Vagina (tissue), 2 donors: Measurements from ENCODE around the gene SERPINA4.

Experiments
- POLR2AphosphoS5 ChIP-seq, 2 donors: sonication (generic); formaldehyde crosslinking; IDR thresholded peaks; one replicate each; pipeline ENCODE4 v1.9.0; 2017; ENCODE audit warnings: antibody characterized with exemption in 2 of 2, mild to moderate bottlenecking in 2 of 2, low read depth in 1 of 2; ENCODE audit not compliant: insufficient read depth in 1 of 2
- TF ChIP-seq, protein P1 (sequence below), 3 experiments: fragments of 450-650 bp in 2 of 3; fragments of 200-600 bp in 1 of 3; sonication (generic) in 1 of 3; IDR thresholded peaks; one replicate each; pipeline ENCODE4 v1.5.1; 2017 to 2019; ENCODE audit warnings: antibody characterized with exemption in 3 of 3, mild to moderate bottlenecking in 2 of 3, moderate library complexity in 2 of 3

DNA sequence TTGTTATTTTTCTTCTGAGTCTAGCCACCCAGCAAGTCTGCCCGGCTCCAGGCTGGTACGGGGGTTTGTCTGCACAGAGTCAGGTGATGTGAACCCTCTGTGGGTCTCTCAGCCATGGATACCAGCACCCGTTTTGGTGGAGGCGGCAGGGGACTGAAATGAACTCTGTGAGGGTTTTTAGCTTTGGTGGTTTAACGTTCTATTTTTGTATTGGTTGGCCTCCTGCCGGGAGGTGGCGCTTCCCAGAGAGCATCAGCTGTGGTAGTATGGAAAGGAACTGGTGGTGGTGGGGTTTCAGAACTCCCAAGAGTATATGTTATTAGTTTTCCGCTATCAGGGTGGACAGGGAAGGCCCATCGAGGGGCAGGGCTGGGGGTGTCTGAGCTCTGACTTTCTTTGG, 5.3 kb upstream of the SERPINA4 start:
- TF ChIP-seq POLR2AphosphoS5 (IDR thresholded peaks at IDR 0.05; ENCODE audit: insufficient read depth in 1 of 2, low read depth in 1 of 2): no peak
- TF ChIP-seq, protein P1, sequence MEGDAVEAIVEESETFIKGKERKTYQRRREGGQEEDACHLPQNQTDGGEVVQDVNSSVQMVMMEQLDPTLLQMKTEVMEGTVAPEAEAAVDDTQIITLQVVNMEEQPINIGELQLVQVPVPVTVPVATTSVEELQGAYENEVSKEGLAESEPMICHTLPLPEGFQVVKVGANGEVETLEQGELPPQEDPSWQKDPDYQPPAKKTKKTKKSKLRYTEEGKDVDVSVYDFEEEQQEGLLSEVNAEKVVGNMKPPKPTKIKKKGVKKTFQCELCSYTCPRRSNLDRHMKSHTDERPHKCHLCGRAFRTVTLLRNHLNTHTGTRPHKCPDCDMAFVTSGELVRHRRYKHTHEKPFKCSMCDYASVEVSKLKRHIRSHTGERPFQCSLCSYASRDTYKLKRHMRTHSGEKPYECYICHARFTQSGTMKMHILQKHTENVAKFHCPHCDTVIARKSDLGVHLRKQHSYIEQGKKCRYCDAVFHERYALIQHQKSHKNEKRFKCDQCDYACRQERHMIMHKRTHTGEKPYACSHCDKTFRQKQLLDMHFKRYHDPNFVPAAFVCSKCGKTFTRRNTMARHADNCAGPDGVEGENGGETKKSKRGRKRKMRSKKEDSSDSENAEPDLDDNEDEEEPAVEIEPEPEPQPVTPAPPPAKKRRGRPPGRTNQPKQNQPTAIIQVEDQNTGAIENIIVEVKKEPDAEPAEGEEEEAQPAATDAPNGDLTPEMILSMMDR (IDR thresholded peaks at IDR 0.05): no peak
